Ammon's horn (tissue), 1 donor: ENCODE data around the gene EBNA1BP2.
"Not testable (repeated sequence)": the region's sequence is repeated elsewhere in the genome, so short reads cannot be mapped to it uniquely, and the experiment has no call there.

ENCODE experiments used
- DNase-seq: peaks from one replicate; pipeline ENCODE4 v3.0.0-alpha.2; 2016; ENCODE audit warnings: low spot score

EBNA1BP2 gene, protein sequence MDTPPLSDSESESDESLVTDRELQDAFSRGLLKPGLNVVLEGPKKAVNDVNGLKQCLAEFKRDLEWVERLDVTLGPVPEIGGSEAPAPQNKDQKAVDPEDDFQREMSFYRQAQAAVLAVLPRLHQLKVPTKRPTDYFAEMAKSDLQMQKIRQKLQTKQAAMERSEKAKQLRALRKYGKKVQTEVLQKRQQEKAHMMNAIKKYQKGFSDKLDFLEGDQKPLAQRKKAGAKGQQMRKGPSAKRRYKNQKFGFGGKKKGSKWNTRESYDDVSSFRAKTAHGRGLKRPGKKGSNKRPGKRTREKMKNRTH

DNA sequence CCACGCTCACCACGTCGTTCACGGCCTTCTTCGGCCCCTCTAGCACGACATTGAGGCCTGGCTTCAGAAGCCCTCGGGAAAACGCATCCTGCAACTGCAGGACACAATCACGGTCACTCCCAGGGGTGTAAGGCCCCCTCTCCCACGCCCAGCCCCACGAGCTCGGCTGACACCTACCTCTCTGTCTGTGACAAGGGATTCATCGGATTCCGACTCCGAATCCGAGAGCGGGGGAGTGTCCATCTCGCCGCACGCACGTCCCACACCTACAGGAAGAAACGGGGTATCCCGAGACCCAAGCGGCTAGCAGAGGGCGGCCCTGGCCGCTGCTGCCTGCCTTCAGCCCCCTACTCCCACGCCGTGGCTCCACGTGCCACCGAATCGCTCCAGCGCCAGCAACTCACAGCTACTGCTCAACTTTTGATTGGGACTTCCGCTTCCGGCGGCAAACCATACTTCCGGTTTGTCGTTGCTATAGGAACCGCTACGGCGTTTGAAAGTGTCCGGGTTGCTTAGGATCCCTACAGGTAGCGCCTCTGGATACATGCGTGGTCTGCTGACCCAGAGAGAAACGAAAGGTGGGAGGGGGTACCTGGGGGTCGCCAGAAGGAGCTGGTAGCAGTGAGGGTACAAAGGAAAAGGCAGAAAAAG is at the start of gene EBNA1BP2, which contains the start of gene CFAP57:
Gene EBNA1BP2 (minus strand): TSS at position 415 of the 651 bp plus-strand sequence. CDS start 172 bp downstream, at position 243.
Gene CFAP57 (plus strand): TSS at position 455 of the 651 bp plus-strand sequence. CDS start 424 bp downstream, outside the sequence.
- DNase-seq: peak; percentile 95

DNA sequence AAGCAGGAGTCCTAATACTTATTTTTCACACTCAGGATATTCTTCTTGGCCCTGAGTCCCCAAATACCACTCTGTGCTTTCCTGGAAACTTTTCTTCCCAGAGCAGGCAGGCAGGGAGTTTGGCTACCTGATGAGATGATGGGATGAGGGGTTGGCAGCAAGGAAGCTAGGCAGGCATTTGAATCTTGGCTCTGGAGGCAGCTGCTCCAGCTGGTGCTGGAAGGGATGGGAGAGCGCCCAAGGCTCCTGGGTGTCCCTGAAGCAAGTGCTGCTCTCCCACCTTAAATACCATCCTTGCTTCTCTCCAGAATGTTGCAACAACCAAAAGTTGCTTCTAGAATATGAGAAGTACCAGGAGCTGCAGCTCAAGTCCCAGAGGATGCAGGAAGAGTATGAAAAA is 49.7 kb upstream of the EBNA1BP2 start:
- no peak for DNase-seq

DNA sequence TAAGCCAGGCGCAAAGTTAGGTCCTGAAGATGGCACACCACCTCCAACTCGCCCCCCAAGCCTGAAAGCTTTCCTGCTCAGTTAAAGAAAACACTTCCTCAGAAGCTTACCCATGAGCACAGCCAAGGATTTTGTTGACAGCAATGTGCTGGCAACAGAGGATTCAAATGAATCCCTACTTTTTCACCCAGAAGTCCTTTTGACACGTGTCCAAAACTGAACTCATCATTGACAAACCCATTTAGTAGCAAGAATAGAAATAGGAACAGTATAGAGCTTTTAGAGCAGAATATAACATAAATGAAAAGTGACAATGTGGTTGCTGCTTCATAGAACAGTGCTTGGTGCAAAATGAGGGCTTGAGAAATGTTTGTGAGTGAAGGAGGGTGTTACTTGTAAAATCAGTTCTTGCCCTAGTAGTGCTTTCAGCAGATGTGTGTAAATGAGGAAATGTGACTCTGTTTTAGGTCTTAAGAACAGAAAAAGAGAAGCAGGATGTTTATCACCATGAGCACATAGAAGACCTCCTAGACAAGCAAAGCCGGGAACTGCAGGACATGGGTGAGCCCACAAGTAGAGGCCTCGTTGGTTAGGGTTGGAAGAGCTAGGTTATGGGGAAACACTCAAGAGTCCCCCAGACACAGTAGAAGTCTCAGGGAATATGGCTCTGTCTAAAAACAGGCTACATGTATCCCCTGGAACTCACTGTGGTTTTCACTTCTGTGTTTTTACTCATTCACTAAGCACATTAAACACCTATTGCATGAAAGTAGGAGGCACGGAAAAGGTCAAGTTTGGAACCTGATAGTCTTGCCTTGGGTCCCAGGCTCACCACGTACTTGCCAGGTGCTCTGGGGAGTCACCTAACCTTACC is 49.1 kb upstream of the EBNA1BP2 start:
- no peak for DNase-seq

DNA sequence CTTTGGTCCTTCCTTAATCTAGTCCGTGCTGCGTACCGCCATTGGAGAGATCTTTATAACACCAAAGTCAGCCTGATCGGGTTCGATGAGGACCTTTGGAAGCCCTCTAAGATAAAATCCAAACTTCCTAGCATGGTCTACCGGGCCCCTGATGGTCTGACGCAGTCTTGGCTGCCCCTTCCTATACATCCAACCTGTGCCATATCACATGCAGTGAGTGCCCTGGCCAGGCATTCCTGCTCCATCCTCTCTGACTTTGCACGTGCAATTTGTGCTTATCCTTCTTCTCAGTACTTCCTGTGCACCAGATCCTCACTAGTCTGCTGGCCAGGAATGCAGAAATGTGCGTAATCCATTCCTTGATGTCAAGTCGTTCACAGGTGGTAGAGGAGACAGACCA is 45.7 kb upstream of the EBNA1BP2 start:
- no peak for DNase-seq

DNA sequence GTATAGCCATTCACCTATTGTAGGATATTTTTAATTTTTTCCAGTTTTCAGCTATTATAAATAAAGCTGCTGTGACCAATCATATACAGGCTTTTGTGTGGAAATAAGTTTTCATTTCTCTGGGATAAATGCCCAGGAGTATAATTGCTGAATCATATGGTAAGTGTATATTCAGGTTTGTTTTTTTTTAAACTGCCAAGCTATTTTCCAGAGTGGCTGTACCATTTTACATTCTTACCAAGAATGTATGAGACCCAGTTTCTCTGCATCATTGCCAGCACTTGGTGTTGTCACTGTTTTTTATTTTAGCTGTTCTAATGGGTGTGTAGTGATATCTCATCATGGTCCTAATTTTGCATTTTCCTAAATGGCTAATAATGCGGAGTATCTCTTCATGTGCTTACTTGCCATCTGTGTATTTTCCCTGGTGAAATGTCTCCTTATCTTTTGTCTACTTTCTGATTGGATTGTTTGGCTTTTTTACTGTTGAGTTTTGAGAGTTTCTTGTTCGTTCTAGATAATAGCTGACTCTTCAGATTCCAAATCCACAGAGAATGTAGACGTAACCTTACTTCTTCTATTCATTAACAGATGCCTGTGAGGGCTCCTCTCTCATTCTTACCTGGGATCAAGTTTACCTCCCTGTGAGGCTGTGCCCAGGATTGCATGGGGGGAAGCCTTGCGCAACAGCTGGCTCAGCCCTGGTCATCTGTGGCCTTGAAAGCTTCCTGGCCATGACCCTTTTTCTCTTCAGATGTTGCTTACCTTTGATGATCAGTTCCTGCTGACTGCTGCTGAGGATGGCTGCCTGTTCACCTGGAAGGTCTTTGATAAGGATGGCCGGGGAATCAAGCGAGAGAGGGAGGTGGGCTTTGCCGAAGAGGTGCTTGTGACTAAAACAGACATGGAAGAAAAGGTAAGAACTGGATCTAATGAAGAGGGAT is 42.7 kb upstream of the EBNA1BP2 start:
- no peak for DNase-seq

DNA sequence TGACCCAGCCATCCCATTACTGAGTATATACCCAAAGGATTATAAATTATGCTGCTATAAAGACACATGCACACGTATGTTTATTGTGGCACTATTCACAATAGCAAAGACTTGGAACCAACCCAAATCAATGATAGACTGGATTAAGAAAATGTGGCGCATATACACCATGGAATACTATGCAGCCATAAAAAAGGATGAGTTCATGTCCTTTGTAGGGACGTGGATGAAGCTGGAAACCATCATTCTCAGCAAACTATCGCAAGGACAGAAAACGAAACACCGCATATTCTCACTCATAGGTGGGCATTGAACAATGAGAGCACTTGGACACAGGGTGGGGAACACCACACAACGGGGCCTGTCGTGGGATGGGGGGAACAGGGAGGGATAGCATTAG is 36.2 kb upstream of the EBNA1BP2 start:
- DNase-seq: not testable (repeated sequence)

DNA sequence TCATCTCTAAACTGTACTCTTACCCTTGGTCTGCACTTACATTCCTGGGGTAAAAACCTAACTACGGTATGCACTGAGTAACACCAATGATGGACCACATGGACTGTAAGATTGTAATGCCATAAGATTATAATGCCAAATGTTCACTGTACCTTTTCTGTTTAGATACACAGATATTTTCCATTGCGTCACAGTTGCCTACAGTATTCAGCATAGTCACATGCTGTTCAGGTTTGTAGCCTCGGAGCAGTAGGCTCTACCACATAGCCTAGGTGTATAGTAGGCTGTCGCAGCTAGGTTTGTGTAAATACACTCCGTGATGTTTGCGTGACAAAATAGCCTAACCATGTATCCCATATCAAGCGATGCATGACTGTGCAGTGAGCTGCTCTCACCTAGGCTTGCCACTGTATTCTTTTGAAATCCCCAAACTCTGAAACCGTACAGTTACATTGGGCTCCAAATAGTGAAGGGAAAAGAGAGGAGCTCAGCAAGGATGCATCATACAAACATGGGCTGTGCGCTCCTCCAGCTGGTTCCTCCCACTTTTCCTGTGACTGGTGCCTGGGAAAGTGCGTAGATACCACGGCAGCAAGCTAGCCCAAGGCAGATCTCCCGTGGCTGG is 35.3 kb upstream of the EBNA1BP2 start:
- DNase-seq: no peak

DNA sequence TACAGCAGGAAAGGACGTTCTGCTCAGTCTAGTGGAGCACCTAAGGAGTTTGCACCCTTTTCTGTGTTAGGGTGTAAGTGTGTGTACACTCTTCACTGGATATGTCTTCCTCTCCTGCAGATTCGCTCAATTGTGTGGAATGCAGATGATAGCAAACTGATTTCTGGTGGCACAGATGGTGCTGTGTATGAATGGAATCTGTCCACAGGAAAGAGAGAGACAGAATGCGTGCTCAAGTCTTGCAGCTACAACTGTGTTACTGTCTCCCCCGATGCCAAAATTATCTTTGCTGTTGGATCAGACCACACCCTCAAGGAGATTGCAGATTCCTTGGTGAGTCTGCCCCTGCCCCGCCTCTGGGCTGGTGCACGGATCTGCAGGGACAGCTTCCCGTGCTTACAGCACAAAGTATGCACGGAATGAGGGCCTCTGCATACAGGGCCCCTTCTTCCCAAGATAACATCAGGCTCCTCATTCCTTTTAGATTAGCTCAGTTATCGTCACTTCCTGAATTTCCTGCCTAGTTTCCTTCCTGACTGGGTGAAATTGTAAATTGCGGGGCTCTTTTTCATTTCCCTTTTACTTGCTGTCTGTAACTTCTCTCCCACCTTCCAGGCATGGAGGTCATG is 34.6 kb upstream of the EBNA1BP2 start:
- DNase-seq: peak; percentile 56

DNA sequence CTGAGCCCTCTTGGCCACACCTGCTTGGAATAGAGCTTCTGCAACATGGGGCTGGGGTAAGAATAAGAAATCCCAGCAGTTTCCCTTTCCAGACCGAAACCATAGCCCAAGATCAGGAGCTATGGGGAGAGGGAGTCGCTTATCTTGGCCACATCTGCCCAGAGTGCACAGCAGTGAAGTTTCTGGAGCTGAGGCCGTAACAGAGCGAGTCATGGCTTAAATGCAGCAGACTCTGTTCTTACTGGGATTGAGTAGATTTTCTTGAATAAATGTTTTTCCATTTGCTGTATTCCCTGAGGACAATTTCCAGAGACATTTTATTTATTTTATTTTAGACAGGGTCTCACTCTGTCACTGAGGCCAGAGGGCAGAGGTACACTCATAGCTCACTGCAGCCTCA is 33.6 kb upstream of the EBNA1BP2 start:
- no peak for DNase-seq

DNA sequence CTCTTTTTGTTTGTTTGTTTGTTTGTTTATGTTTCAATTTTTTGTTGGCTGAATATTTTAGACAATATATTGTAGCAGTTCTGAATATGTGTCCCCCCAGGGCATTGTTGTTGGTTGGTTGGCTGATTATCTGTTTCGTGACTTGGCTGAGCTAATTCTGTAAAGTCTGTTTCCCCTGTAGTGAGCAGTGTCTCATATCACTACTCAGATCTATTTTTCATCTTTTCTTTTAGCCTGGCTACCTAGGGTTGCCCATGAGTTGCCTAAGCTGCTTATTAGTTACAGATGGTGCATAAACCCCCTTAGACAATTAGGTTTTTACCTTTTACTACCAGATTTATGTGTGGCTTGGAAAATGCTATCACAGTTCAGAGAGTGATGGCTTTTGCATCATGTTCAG is 32.3 kb upstream of the EBNA1BP2 start:
- DNase-seq: no peak

DNA sequence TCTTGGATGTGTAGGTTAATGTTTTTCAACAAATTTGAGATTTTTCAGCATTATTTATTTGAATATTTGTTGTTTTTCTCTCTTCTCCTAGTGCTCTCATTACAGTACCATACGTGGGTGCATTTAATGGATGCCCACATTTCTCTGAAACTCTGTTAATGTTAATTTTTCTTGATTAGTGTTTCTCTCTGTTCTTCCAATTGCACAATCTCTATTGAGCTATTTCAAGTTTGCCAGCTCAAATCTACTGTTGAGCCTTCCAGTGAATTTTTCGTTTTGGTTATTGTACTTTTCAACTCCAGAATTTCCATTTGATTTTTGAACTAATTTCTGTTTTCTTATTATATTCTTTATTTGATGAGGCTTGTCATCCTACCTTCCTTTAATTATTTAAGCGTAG is 31.8 kb upstream of the EBNA1BP2 start:
- no peak for DNase-seq

DNA sequence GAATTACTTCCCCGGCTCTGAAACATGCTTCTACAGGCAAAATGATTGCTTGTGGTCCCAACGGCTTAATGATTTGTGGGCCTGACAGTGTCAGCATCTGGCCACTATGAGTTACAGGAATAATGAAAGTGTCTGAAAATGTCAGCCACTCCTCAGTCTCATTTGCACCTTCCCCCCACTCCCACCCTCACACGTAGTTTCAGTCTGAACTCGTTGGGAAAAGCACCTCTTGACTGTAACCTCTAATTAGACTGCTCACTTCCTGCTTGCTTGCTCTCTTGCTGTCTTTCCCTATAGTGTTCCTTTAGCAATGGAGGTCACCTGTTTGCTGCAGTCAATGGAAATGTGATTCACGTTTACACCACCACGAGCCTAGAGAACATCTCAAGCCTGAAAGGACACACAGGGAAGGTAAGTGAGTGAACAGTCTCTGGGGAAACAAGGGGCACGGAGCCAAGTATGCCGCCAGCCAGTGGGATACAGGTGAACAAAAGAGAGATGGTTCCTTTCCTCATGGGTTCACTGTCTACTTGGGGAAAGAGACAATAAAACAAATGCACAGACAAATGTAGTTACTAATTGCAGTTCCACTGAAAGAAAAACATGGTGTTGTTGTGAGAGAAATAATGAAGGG is 27.1 kb upstream of the EBNA1BP2 start:
- no peak for DNase-seq

DNA sequence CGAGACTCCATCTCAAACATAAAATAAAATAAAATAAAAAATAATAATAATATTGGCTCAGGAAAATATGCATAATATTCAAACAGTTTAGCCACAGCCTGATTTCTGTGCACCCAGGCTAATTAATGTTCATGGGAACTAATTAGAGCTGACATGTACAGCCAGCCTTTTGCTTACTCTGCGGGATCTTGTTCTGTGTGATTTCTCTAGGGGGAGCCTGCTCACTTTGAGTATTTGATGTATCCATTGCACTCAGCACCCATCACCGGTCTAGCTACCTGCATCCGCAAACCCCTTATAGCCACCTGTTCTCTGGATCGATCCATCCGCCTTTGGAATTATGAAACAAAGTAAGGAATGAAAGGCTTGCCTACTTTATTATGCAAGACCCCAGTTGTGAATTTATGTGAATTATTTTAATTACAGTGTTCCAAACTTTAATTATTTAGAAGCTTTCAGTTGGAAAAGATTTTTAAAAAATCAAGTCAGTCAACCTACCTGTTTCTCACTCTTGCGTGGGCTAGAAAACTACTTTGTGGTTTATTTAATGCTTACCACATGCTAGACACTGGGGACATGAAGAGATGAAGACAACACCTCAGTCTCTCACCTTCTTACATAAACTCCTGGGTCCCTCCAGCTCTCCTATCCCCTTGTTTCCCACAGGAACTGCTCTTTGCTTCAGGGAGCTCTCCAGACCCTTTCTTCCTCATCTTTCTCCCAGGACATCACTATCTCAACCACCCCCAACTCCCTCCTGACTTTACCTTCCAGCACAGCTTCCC is 25.4 kb upstream of the EBNA1BP2 start:
- no peak for DNase-seq

DNA sequence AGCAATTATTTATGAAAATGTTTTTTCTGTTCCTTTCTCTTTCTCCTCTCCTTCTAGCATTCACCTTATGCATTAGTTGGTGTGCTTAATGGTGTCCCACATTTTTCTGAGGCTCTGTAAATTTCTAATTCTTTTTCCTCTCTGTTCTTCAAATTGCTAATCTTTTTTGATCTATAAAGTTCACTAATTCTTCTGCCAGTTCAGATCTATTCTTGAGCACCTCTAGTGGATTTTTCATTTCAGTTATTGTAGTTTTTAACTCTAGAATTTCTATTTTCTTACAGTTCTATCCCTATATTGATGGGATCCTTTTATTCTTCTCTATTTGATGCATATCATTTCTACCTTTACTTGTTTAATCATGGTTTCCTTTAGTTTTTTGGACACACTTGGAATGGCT is 22.4 kb upstream of the EBNA1BP2 start:
- no peak for DNase-seq

DNA sequence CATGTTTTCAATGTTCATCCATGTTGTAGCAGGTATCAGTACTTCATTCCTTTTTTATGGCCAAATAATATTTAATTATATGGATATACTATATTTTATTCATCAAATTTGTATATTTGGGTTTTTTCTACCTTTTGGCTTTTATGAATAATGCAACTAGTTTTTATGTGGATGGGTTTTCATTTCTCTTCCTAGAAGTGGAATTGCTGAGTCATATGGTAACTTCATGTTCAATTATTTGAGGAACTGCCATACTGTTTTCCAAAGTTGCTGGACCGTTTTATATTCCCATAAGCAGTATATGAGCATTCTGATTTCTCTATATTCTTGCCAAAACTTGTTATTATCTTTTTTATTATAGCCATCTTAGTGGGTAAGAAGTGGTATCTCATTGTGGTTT is 16.0 kb upstream of the EBNA1BP2 start:
- DNase-seq: no peak

DNA sequence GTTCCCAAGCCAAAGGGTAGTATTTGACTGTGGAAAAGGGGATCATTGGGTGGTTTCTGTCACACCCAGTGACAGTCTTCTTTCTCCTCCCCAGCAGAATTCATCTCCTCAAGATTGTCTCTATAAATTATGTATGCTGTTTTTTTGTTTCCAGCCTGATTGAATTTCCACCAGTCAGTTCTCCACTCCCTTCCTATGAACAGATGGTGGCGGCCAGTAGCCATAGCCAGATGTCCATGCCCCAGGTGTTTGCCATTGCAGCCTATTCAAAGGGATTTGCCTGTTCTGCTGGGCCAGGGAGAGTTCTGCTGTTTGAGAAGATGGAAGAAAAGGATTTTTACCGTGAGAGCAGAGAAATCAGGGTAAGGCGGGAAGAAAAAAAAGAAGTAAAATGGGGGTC is 12.9 kb upstream of the EBNA1BP2 start:
- no peak for DNase-seq

DNA sequence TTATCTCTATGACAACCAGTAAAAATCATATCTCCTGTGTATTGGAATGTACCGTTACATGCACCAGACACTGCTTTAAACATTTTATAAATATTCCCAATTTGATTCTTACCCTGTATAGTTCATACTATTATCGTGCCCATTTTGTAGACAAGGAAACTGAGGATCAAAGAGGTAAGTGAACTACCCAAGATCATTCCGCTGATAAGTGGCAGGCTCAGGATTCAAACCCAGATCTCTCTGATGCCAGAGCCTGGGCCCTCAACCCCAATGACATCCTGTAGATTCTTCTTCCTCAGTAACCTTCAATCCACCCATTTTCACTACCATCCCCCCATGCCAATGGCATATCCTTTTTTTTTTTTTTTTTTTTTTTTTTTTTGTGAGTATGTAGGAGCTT is 12.3 kb upstream of the EBNA1BP2 start:
- no peak for DNase-seq

DNA sequence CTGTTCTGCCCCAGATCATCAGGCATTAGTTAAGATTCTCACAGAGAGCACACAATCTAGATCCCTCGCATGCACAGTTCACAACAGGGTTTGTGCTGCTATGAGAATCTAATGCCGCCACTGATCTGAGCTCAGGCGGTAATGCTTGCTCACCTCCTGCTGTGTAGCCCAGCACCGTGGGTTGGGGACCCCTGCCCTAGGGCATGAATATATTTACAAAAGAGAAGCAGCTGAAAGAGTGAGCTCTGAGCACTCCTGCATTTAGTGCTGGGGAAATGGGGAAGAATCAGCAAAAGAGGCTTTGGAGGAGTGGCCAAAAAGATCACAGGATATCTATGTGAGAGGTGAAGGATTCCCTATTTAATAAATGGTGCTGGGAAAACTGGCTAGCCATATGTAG is 5.6 kb upstream of the EBNA1BP2 start:
- DNase-seq: no peak

DNA sequence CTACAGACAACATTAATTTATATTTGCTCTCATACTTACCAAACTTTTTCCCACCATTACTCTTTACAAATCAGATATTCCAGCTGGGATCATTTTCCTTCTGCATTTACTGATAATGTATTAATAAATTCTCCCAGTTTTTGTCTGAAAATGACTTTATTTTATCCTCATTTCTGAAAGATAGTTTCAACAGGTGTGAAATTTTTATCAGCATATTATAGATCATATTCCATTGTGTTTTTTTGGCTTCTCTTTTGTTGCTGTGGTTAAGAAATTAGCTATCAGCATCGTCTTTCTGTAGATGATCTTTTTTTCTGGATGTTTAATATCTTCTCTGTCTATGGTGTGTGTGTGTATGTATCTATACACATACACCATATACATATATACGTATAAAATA is 2.8 kb upstream of the EBNA1BP2 start:
- no peak for DNase-seq
